Testis (tissue), 2 donors: ENCODE results near the gene SHISAL1.

Experiments
- CTCF ChIP-seq, 3 experiments: fragments of 450-650 bp in 2 of 3; fragments of 200-600 bp in 1 of 3; sonication (generic) in 1 of 3; IDR thresholded peaks; one replicate each; pipeline ENCODE4 v1.5.1; 2016 to 2019; ENCODE audit warnings: antibody characterized with exemption in 3 of 3, mild to moderate bottlenecking in 2 of 3, moderate library complexity in 1 of 3
- POLR2A ChIP-seq: fragments of 450-650 bp; IDR thresholded peaks from one replicate; pipeline ENCODE4 v1.6.1; 2017; ENCODE audit warnings: antibody characterized with exemption, mild to moderate bottlenecking, moderate library complexity

- TF ChIP-seq CTCF (IDR thresholded peaks at IDR 0.05) (no peak), POLR2A (no peak)
Measured at GRCh38 chr22:44360668-44361381, 48.1 kb upstream of the SHISAL1 start.
